Smooth muscle cell (in vitro differentiated cells): Measurements from ENCODE around the gene PLXNA4. TPM values are rescaled to one million over a fixed set of nuclear protein-coding genes. Genes with fewer than 3 reads are reported as not detected.

Source experiments
- DNase-seq: peaks from one replicate; lab custom pipeline; 2025; ENCODE audit not compliant: unreplicated experiment; lab: John Stamatoyannopoulos, UW
- H2AFZ ChIP-seq: fragments of 200-600 bp; sonication (generic); 2 replicates; pipeline ENCODE4 v1.6.0; 2016; ENCODE audit warnings: antibody characterized with exemption, low read depth, mild to moderate bottlenecking
- H3F3A ChIP-seq: fragments of 200-600 bp; sonication (generic); 2 replicates; pipeline ENCODE4 v1.6.0; 2017; ENCODE audit warnings: antibody characterized with exemption, low read depth
- H3K27ac ChIP-seq: fragments of 200-600 bp; sonication (generic); 2 replicates; pipeline ENCODE4 v1.5.1; 2016; ENCODE audit warnings: low read depth, mild to moderate bottlenecking
- H3K27me3 ChIP-seq: fragments of 200-600 bp; sonication (generic); 2 replicates; pipeline ENCODE4 v1.6.1; 2016; ENCODE audit warnings: low read depth, mild to moderate bottlenecking
- H3K36me3 ChIP-seq: fragments of 200-600 bp; sonication (generic); 2 replicates; pipeline ENCODE4 v1.5.1; 2016; ENCODE audit warnings: low read depth
- H3K4me1 ChIP-seq: fragments of 200-600 bp; sonication (generic); 2 replicates; pipeline ENCODE4 v1.5.1; 2016; ENCODE audit warnings: low read depth
- H3K4me2 ChIP-seq: fragments of 200-600 bp; sonication (generic); 2 replicates; pipeline ENCODE4 v1.6.0; 2016; ENCODE audit warnings: mild to moderate bottlenecking
- H3K4me3 ChIP-seq: fragments of 200-600 bp; sonication (generic); 2 replicates; pipeline ENCODE4 v1.5.1; 2016; ENCODE audit warnings: mild to moderate bottlenecking
- H3K79me2 ChIP-seq: fragments of 200-600 bp; sonication (generic); 2 replicates; pipeline ENCODE4 v1.6.0; 2016; ENCODE audit warnings: low read depth, mild to moderate bottlenecking
- H3K9ac ChIP-seq: fragments of 200-600 bp; sonication (generic); 2 replicates; pipeline ENCODE4 v1.6.0; 2016; ENCODE audit warnings: low read depth
- H3K9me3 ChIP-seq: fragments of 200-600 bp; sonication (generic); replicated peaks from 2 replicates; pipeline ENCODE4 v1.5.1; 2016; ENCODE audit warnings: low read depth
- H4K20me1 ChIP-seq: fragments of 200-600 bp; sonication (generic); 2 replicates; pipeline ENCODE4 v1.6.0; 2016; ENCODE audit warnings: low read depth
- CTCF ChIP-seq: fragments of 200-600 bp; sonication (generic); IDR thresholded peaks from 2 replicates; pipeline ENCODE4 v1.5.1; 2017; ENCODE audit warnings: borderline replicate concordance, mild to moderate bottlenecking, antibody characterized with exemption; ENCODE audit not compliant: insufficient read depth, poor library complexity, severe bottlenecking
- WGBS: methylation state at CpG from one replicate; pipeline ENCODE4 v1.1.7; 2016; ENCODE audit warnings: low lambda C conversion rate; 5-methylcytosine and 5-hydroxymethylcytosine counted together
- polyA plus RNA-seq: library from polyadenylated mRNA; unstranded; fragments of >200 nt; fragmentation: Nextera tagmentation; extraction: Ambion mirVana; gene quantifications from 2 replicates; pipeline ENCODE4 v1.2.1, GENCODE V29; 2016
- total RNA-seq: library from RNA; depleted of rRNA; stranded (reverse); fragments of >200 nt; gene quantifications from 2 replicates; pipeline ENCODE4 v1.2.3, GENCODE V29; 2014

PLXNA4 gene
- total RNA-seq (9.9 and 13.0 TPM in 2 replicates), polyA plus RNA-seq (4.5 and 8.5 TPM in 2 replicates)

- H3K9ac ChIP-seq = no peak within 1 kb of the TSS
- peak; percentile 2 for TF ChIP-seq CTCF
- H3K27ac ChIP-seq = no peak within 1 kb of the TSS
- H3K4me1 ChIP-seq = peaks cover 17% of the 10 kb centered on the region
- DNase-seq = no peak
- no peaks in the 10 kb centered on the region for H3K9me3 ChIP-seq
- WGBS = 3% methylated on average over 48 of the region's 67 CpGs
- H3K79me2 ChIP-seq = peaks cover 17% of the 10 kb centered on the region
- no peaks in the 10 kb centered on the region for H3F3A ChIP-seq
- H2AFZ ChIP-seq = peak within 1 kb of the TSS; percentile 76
- no peaks in the 10 kb centered on the region for H3K36me3 ChIP-seq
- H3K4me2 ChIP-seq = peak within 1 kb of the TSS; percentile 93
- H4K20me1 ChIP-seq = peaks cover 6% of the 10 kb centered on the region
- peaks cover 44% of the 10 kb centered on the region for H3K27me3 ChIP-seq
- H3K4me3 ChIP-seq = peak within 1 kb of the TSS; percentile 70
These were observed at the start of gene PLXNA4 for GRCh38 chr7:132575982-132576720. Gene PLXNA4 (minus strand): TSS chr7:132576470. CDS start chr7:132508693, 67,777 bp downstream.

GRCh38 chr7:132625651-132626050 lies 49.4 kb upstream of the PLXNA4 start:
- Histone ChIP-seq H3K9ac (no peak overlapping the region), H3K36me3 (no peaks in the 10 kb centered on the region), H3K27ac (no peak overlapping the region), H3K4me2 (no peak overlapping the region), H4K20me1 (no peaks in the 10 kb centered on the region), H3K4me1 (no peaks in the 10 kb centered on the region), H3K79me2 (no peaks in the 10 kb centered on the region), H2AFZ (no peak overlapping the region), H3F3A (no peaks in the 10 kb centered on the region), H3K4me3 (no peak overlapping the region), H3K27me3 (no peaks in the 10 kb centered on the region), H3K9me3 (no peaks in the 10 kb centered on the region)
- no peak for TF ChIP-seq CTCF
- no peak for DNase-seq
- WGBS = 93% methylated on average over 2 of the region's 2 CpGs

- Histone ChIP-seq H3K36me3 (no peaks in the 10 kb centered on the region), H4K20me1 (no peaks in the 10 kb centered on the region), H3F3A (peaks cover 11% of the 10 kb centered on the region), H3K4me1 (peaks cover 9% of the 10 kb centered on the region), H3K4me3 (no peak overlapping the region), H3K27me3 (no peaks in the 10 kb centered on the region), H3K4me2 (no peak overlapping the region), H3K9ac (no peak overlapping the region), H3K79me2 (no peaks in the 10 kb centered on the region), H2AFZ (no peak overlapping the region), H3K27ac (no peak overlapping the region), H3K9me3 (no peaks in the 10 kb centered on the region)
- no peak for TF ChIP-seq CTCF
- 68% methylated on average over 4 of the region's 4 CpGs for WGBS
- DNase-seq = no peak
These were observed 45.8 kb upstream of the PLXNA4 start for GRCh38 chr7:132622081-132622480.

- TF ChIP-seq CTCF = no peak
- no peaks in the 10 kb centered on the region for H3K36me3 ChIP-seq
- H3K9ac ChIP-seq = no peak overlapping the region
- H3K9me3 ChIP-seq = no peaks in the 10 kb centered on the region
- H3K79me2 ChIP-seq = no peaks in the 10 kb centered on the region
- peaks cover 10% of the 10 kb centered on the region for H3K4me1 ChIP-seq
- DNase-seq = no peak
- no peak overlapping the region for H2AFZ ChIP-seq
- no peak overlapping the region for H3K4me2 ChIP-seq
- no peaks in the 10 kb centered on the region for H4K20me1 ChIP-seq
- H3F3A ChIP-seq = peaks cover 11% of the 10 kb centered on the region
- H3K4me3 ChIP-seq = no peak overlapping the region
- peak overlapping the region; percentile 97 for H3K27ac ChIP-seq
- no peaks in the 10 kb centered on the region for H3K27me3 ChIP-seq
- WGBS = 87% methylated on average over 6 of the region's 6 CpGs
These were observed 43.7 kb upstream of the PLXNA4 start for GRCh38 chr7:132619967-132620366.
